Stimulated activated CD4-positive, alpha-beta T cell treated with anti-CD3 and anti-CD28 coated beads, TNF-alpha, amount 100 ng/mL, for 1 hour (primary cell): ENCODE measurements around the gene TEX55.
"Not testable (repeated sequence)": the region's sequence is repeated elsewhere in the genome, so short reads cannot be mapped to it uniquely, and the experiment has no call there.

ENCODE experiments used
- DNase-seq, 3 donors: peaks; one replicate each; pipeline ENCODE4 v3.0.0-alpha.2; 2020; ENCODE audit warnings: low read depth in 3 of 3, low spot score in 1 of 3

Gene TEX55

DNA sequence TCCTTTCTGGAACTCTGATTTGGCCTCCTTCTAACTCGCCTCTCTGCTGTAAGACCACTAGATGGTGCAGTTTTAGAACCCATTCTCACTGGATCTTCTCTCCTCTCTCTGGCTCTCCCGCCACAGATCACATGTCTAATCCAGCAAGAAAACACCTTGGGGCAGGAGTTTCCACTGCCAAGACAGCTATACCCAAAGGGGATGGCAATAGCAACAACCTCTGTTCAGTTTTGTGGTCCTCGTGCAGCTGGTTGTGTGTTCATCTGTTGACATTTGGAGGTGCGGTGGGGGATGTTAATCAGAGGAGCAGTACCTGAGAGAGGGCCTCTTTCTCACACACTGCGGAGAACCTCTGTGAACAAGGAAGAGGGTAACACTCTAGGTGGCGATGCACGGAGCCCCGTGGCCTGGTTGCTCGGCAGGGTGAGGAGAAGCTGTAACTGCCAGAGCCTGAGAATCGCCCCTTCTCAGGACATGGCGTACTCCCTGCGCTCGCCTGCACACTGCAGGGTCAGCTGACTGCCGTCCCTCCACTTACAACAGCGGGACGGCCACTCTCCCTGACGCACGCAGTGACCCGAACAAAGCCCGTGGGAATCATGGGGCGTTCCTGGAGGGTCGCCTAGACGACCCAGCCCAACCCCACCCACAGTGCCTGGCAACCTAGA, at the start of gene TEX55:
TEX55 (plus strand) TSS at position 666 of the 668 bp plus-strand sequence. CDS start 25 bp downstream, outside the sequence.
- no peak for DNase-seq

DNA sequence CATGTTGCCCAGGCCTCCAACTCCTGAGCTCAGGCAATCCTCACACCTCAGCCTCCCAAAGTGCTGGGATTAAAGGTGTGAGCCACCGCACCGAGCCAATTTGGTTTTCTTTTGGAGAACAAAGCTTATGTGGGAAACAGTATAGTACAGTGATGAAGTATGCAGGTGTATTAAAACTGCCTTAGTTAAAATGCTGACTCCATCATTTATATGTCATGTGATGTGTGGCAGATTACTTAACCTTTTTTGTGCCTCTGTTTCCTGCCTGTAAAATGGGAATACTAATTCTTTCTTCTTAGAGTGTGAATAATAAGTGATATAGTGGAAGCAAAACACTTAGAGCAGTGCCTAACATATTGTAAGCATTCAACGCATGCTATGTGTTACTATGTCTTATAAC, 48.0 kb upstream of the TEX55 start:
- DNase-seq = no peak

DNA sequence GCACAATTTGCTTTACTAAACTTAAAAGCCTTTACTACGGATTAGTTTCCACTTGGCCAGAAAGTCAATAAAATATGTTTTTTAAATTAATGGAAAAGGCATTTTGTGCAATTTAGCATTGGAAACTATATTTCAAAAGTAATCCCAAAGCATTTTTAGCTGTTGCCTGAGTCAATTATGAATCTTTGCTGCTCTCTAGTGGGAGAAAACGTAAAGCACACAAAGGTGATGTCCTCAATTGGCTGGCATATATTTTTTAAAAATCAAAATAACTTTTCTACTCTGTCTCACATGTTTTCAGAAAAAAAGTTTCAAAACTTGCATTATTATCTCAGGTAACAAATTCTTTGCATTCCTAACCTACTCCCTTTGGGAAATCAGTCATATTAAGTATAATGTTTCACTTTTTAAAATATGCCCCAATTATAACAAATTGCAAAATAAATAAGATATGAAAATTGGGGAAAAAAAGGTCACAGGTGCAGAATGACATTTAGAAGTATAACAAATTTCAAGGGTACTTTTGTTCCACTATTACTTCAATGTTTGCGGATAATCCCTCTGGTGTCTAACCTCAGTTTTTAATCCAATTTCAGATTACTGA, 47.2 kb upstream of the TEX55 start:
- no peak for DNase-seq

DNA sequence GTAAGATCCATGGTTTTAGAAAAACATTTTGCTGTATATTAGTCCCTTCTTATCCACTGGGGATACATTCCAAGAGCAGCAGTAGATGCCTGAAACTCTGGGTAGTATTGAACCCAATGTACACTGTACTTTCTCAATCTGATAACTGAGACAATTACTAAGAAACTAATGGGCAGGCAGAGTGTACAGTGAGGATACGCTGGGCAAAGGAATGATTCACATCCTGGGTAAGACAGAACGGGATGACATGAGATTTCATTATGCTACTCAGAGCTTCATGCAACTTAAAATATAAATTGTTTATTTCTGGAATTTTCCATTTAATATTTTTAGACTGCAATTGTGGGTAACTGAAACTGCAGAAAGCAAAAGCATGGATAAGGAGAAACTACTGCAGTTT, 46.2 kb upstream of the TEX55 start:
- DNase-seq = no peak

DNA sequence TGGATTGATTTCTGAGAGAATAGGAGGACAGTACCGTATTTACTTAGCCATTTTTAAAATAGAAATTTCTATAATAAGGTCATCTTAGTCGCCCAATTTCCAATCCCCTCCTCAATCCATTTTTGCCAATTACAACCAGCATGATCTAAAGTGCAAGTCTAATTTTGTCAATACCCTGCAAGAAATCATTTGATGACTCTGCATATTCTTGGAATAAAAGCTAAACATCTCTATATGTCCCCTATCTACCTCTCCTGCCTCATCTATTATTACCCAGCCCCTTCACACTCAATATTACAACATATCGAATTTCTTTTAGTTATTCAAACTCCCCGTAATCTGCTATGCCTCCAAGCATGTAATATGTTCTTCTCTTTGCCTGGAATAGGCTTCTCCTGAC, 41.9 kb upstream of the TEX55 start:
- no peak for DNase-seq

DNA sequence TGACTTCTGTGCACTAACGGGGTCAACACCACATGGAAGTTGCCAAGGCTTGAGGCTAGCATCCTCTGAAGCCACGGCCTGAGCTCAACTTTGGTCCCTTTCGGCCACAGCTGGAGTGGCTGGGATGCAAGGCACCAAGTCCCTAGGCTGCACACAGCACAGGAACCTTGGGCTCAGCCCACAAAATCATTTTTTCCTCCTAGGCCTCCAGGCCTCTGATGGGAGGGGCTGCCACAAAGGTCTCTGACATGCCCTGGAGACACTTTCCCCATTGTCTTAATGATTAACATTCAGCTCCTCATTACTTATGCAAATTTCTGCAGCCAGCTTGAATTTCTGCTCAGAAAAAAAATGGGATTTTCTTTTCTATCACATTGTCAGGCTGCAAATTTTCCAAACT, 27.6 kb upstream of the TEX55 start:
- not testable (repeated sequence) for DNase-seq

DNA sequence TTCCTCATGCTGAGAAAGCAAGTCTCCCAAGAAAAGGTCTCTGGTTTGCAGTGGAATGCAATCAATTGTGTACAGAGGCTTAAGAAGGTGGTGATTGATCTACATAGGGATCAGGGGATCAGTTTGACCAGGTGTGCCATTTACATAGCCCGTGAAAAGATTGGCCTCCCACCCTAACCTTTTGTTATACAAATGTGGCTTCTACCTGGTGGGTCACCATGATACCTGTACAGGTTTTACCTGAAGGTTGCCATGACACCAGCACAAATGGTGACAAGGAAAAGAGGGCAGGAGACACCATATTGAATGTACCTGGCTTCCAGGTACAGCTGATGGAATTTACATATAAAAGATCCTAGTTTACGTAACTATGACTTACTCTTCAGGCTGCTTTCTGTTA, 25.5 kb upstream of the TEX55 start:
- no peak for DNase-seq

DNA sequence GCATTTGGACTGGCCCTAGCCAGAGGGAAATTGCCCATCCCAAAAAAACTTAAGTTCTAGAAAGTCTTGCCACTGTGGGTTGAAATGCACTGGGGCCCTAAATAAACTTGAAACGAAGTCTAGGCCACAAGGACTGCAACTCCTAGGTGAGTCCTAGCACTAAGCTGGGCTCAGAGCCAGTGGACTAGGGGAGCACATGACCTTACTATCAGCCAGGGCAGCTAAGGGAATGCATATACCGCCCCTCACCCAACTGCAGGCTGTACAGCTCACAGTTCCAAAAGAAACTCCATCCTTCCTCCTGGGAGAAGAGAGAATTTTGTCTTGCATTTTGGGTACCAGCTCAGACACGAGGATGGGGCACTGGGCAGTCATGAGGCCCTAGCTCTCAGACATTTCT, 23.6 kb upstream of the TEX55 start:
- no peak for DNase-seq

DNA sequence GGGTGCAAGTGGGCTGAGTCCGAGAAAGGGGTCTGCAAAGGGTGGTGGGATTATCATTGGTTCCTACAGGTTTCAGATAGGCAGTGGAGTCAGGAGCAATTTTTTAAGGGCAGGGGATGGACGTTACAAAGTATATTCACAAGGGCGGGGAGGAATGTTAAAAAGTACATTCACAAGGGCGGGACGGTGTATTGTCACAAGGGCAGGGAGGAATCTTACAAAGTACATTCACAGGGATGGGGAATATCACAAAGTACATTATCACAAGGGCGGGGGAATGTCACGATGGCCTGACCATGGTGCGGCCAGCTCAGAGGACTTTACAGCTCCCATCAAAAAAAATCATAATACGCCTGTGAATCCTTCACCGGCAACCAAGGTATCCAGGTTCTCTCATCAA, 20.6 kb upstream of the TEX55 start:
- no peak for DNase-seq

DNA sequence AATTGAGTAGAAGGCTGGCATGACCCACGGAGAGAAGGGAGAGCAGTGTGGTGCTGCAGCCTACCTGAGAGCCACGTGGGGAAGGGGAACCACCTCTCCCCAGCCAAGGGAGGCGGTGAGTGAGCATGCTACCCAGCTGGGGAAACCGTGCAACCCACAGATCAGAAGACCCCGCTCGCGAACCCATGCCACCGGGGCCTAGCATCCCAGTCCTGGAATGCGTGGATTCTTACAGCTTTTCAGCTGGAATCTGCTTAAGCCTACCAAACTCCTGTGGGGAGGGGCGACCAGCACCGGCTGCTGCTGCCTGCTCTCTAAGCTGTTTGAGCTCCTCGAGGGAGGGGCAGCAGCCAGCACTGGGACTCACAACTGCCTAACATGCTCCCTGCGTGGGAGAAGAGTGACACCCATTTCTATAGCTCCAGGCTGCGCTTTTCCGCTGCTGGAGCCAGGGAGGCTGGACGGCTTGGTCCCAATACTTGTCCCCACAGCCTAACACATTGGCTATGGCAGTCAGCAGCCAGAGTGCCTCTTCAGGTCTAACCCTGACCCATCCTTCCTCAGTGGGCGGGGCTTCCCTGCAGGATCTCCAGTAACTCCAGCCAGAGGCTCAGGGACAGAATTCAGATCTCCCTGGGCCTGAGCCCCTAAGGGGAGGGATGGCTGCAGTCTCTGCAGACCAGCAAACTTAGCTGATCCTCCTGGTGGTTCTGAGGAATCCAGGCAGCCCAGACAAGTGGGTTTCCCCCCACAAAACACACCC, 20.0 kb upstream of the TEX55 start:
- DNase-seq = no peak

DNA sequence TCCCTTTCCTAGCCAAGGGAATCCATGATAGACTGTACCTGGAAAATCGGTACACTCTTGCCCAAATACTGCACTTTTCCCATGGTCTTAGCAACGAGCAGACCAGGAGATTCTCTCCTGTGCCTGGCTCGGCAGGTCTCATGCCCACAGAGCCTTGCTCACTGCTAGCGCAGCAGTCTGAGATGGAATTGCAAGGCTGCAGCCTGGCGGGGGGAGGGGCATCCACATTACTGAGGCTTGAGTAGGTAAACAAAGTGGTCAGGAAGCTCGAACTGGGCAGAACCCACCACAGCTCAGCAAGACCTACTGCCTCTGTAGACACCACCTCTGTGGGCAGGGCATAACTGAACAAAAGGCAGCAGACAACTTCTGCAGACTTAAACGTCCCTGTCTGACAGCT, 15.7 kb upstream of the TEX55 start:
- DNase-seq = not testable (repeated sequence)

DNA sequence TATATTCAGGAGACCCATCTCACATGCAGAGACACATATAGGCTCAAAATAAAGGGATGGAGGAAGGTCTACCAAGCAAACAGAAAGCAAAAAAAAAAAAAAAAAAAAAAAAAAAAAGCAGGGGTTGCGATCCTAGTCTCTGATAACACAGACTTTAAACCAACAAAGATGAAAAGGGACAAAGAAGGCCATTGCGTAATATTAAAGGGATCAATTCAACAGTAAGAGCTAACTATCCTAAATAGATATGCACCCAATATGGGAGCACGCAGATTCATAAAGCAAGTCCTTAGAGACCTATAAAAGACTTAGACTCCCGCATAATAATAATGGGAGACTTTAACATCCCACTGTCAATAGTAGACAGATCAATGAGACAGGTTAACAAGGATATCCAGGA, 13.7 kb upstream of the TEX55 start:
- not testable (repeated sequence) for DNase-seq

DNA sequence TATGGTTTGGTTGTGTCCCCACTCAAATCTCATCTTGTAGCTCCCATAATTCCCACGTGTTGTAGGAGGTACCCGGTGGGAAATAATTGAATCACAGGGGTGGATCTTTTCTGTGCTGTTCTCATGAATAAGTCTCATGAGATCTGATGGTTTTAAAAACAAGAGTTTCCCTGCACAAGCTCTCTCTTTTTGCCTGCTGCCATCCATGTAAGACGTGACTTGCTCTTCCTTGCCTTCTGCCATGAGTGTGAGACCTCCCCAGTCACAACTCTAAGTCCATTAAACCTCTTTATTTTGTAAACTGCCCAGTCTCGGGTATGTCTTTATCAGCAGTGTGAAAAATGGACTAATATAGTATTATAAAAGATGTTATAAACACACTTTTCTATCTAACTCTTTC, 6.6 kb upstream of the TEX55 start:
- not testable (repeated sequence) for DNase-seq

DNA sequence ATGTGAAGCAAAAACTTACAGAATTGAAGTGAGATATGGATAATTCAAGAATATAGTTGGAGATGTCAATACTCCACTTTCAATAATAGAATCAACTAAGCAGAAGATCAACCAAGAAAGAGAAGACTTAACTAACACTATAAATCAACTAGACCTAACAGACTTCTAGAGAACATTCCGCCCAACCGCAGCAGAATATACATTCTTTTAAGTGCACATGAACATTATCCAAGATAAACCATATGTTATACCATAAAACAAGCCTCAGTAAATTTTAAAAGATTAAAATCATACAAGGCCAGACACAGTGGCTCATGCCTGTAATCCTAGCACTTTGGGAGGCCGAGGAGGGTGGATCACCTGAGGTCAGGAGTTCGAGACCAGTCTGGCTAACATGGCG, 5.5 kb upstream of the TEX55 start:
- DNase-seq = no peak

DNA sequence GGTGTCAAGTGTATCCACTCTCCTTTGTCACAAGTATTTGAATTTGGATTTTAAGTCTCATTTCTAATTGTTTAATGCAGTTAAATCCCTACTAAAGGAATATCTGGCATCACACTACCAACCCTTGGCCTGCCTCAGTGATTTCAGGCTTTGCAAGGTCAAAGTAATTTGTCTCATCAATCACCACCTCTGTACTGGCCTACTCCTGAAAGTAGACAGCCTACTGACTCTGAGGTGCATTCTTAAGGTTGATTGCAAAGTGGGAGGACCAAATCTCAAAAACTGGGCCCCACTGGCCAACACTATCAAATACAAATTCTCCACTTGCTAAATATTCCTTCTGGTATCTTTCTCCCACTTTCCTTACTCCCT, 851 bp upstream of the TEX55 start:
- DNase-seq = no peak

DNA sequence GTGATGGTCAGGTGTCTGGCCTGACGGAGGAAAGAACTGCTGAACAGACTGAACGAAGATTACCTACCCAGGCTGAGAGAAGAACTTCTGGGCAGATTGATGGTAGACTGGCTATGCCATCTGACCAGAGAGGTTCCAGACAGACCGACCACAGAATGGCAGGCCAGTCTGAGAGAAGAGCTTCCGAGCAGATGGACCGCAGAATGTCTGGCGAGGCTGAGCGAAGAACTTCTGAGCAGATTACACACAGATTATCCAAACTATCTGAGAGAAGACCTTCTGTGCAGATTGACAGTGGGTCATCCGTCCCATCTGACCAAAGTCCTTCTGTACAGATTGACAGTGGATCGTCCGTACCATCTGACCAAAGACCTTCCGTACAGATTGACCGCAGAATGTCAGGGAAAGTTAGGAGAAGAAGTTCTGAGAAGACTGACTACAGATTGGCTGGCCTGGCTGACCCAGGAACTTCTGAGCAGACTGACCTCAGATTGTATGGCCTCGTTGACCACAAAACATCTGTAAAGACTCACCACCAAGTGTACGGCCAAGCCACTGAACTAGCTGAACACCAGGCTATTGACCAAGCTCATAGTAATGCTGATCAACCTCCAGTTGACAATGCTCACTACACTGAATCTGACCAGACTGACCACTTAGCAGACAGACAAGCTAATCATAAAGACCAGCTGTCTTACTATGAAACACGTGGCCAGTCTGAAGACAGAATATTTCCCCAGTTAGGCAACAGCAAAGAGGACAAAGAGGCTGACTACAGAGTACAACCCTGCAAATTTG, 812 bp downstream of the TEX55 start:
- no peak for DNase-seq

DNA sequence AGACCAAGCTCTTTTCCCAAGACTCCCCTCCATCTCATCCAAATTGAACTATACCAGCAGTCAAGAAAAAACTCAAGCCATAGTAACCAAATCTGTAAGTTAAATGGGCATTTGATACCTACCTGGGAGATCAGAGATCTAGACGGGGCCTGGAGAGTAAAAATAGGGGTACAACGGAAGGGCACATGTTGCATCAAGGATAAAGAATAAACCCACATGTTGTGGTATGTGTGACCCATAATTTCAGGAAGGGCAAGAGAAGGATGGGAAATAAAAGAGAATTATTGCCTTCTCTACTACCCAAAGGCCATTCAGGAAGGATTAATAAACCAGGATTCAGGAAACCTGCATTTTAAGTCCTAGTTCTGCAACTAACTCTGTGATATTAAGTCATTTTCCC, 1.5 kb downstream of the TEX55 start:
- no peak for DNase-seq

DNA sequence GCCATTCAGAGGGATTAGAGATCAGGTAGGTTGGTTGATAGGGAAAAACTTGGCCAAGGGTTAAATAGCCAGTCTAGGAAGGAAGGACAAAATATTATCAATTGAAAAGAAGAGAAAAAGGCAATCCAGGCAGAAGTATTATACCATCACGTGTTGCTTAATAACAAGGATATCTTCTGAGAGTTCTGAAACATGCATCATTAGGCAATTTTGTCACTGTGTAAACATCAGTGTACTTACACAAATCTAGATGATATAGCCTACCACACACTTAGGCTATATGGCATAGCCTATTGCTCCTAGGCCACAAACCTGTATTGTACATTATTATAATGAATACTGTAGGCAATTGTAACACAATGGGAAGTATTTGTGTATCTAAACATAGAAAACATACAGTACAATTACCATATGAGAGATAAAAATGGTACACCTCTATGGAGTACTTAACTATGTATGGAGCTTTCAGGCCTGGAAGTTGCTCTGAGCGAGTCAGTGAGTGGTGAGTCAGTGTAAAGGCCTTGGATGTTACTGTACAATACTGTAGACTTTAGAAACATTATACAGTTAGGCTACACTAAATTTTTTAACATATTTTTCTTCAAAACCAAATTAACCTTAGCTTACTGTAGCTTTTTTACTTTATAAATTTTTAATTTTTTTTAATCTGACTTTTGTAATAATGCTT, 2.7 kb downstream of the TEX55 start:
- no peak for DNase-seq

DNA sequence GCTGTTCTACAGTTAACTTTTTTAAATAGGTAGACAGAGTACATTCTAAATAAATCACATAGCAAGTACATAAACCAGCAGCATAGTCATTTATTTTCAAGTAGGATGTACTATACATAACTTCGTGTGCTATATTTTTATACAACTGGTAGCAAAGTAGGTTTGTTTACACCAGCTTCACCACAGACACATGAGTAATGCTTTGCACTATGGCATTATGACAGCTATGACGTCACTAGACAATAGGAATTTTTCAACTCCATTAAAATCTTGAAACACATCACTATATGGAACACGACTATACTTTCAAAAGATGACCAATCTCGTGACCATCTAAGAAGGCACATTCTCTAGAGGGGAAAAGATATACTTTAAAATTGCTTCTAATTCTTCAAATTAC, 3.5 kb downstream of the TEX55 start:
- no peak for DNase-seq

DNA sequence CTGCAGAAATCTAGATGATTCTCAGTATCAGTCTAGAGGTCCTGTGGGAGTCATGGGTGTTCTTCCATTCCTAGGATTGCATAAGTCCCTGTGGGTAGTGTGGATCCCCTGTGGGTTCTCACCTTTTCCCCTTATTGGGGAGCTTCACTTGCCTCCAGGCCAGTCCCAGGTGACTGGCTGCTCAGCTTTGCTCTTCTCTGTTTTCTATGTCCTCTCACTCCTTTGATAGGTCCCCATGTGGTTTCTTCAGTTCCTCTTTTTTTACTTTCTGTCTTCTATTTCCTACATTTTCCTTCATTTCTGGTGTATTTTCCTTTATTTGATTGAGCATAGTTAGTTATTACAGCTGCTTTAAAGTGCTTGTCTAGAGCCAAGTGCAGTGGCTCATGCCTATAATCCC, 10.9 kb downstream of the TEX55 start:
- DNase-seq = no peak

DNA sequence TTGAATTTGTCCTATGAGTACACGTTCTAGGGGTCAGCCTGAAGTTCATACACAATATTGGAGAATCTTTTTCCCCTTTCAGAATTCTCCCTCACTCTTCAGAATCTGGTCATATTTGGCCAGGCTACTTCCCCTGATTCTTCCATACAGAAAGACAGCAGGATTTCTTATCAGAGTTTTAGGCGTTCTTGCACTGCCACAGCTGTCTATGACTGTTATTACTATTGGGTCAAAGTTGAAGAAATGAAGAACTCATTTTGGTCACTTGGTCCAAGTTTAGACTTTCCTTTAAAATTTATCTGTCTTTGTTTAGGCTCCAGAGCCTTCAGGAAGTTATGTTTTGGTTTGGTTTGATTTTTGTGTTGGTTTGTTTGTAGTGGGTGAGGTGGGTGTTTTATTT, 12.0 kb downstream of the TEX55 start:
- DNase-seq = no peak
